ENCODE measurements around the gene MST1R. TPM values are rescaled to one million over a fixed set of nuclear protein-coding genes. Genes with fewer than 3 reads are reported as not detected.

The MST1R gene
- total RNA-seq, 1 donor from 2014 or later = not detected

GRCh38 chr3:49914906-49915305 lies 11.2 kb upstream of the MST1R start:
- peaks cover 15 to 21% of the 10 kb centered on the region in 2 donors for H3K36me3 ChIP-seq
- no peaks in the 10 kb centered on the region for H3K27me3 ChIP-seq
- H3K9me3 ChIP-seq = no peaks in the 10 kb centered on the region
- H3K4me1 ChIP-seq = peaks cover 0 to 5% of the 10 kb centered on the region in 2 donors
- TF ChIP-seq CTCF (IDR thresholded peaks at IDR 0.05) = no peak
- H3K27ac ChIP-seq = no peak overlapping the region
- no peak overlapping the region for H3K4me3 ChIP-seq
- intact Hi-C loops (cut with DNase I) = no loop called here
- DNase-seq (ENCODE audit: low spot score in 2 of 2) = no peak

- peaks cover 21 to 33% of the 10 kb centered on the region in 2 donors for H3K36me3 ChIP-seq
- DNase-seq (ENCODE audit: low spot score in 2 of 2) = no peak
- H3K27ac ChIP-seq = no peak overlapping the region
- TF ChIP-seq CTCF (IDR thresholded peaks at IDR 0.05) = no peak
- H3K4me3 ChIP-seq = no peak overlapping the region
- intact Hi-C loops (cut with DNase I) = no loop called here
- peaks cover 0 to 5% of the 10 kb centered on the region in 2 donors for H3K4me1 ChIP-seq
- H3K9me3 ChIP-seq = no peaks in the 10 kb centered on the region
- H3K27me3 ChIP-seq = no peaks in the 10 kb centered on the region
Measured at GRCh38 chr3:49912881-49913281, 9.2 kb upstream of the MST1R start.

- Histone ChIP-seq H3K9me3 (no peaks in the 10 kb centered on the region), H3K36me3 (peaks cover 21 to 33% of the 10 kb centered on the region in 2 donors), H3K27me3 (no peaks in the 10 kb centered on the region), H3K4me3 (no peak overlapping the region), H3K27ac (no peak overlapping the region), H3K4me1 (peaks cover 0 to 6% of the 10 kb centered on the region in 2 donors)
- no peak for DNase-seq (ENCODE audit: low spot score in 2 of 2)
- intact Hi-C loops (cut with DNase I) = no loop called here
- TF ChIP-seq CTCF (IDR thresholded peaks at IDR 0.05) = no peak
Measured at GRCh38 chr3:49911611-49912010, 7.9 kb upstream of the MST1R start.

GRCh38 chr3:49911124-49911420 lies 7.4 kb upstream of the MST1R start:
- Histone ChIP-seq H3K27ac (no peak overlapping the region), H3K9me3 (no peaks in the 10 kb centered on the region), H3K4me1 (peaks cover 0 to 11% of the 10 kb centered on the region in 2 donors), H3K27me3 (no peaks in the 10 kb centered on the region), H3K4me3 (no peak overlapping the region), H3K36me3 (peaks cover 21 to 33% of the 10 kb centered on the region in 2 donors)
- no peak for DNase-seq (ENCODE audit: low spot score in 2 of 2)
- TF ChIP-seq CTCF (IDR thresholded peaks at IDR 0.05) = no peak
- intact Hi-C loops (cut with DNase I) = no loop called here

- peaks cover 0 to 15% of the 10 kb centered on the region in 2 donors for H3K4me1 ChIP-seq
- H3K9me3 ChIP-seq = no peaks in the 10 kb centered on the region
- no peak for DNase-seq (ENCODE audit: low spot score in 2 of 2)
- no peak overlapping the region for H3K4me3 ChIP-seq
- no peak overlapping the region for H3K27ac ChIP-seq
- H3K27me3 ChIP-seq = no peaks in the 10 kb centered on the region
- H3K36me3 ChIP-seq = peaks cover 21 to 33% of the 10 kb centered on the region in 2 donors
- no peak for TF ChIP-seq CTCF (IDR thresholded peaks at IDR 0.05)
- intact Hi-C loops (cut with DNase I) = no loop called here
Measured at GRCh38 chr3:49910409-49911123, 6.9 kb upstream of the MST1R start.
